Measurements from ENCODE around the gene RAMACL.

DNA sequence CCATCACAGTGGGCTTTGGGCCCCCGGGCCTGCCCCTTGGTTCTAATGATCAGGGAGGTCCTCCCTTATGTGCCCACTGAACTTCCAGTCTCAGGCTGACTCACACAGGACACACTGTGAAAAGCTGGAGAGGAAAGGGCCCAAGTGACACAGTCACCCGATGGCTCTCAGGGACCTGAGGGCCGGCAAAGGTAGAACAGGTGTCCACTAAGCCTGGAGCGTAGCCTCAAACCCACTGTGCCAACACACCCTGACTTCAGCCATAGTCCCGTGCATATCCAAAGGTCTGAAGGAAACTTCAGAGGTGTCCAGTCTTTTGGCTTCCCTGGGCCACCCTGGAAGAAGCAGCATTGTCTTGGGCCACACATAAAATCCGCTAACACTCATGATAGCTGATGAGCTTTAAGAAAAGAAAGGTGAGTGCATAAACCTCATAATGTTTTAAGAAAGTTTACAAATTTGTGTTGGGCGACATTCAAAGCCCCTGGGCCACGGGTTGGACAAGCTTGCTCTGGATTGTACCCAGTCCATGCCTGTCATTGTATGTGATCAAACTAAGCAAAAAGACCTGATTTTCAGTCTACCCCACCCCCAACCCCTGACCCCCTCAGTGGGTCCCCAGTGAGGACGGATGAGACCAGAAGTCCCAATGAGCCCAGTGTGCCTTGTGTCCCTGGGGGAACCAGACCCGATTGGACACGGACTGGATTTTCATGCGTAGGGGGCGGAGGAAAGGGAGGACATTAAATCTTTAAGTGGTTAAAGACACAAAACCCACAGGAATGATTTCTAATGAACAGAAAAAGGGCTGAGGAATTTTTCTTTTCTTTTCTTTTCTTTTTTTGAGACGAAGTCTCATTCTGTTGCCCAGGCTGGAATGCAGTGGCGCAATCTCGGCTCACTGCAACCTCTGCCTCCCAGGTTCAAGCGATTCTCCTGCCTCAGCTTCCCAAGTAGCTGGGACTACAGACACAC lies 6.1 kb downstream of the RAMACL start:
- TF ChIP-seq CTCF (IDR thresholded peaks at IDR 0.05) (no peak), POLR2A (IDR thresholded peaks at IDR 0.05) (no peak)
